IMR-90 (cell line): ENCODE measurements around the gene BRIP1. TPM values are rescaled to one million over a fixed set of nuclear protein-coding genes. Genes with fewer than 3 reads are reported as not detected.

Experiments
- ATAC-seq: fragments of 200-7000 bp; cut with Tn5 transposase; 2 replicates; pipeline ENCODE4 v1.9.1; 2020; ENCODE audit warnings: low read depth, mild to moderate bottlenecking, moderate library complexity
- BruUV-seq: library from RNA; stranded (reverse); fragments of 400-500 nt; replicated peaks from 2 replicates; lab custom pipeline; 2021; lab: Mats Ljungman, UMichigan
- CTCF ChIA-PET: fragments of 300-600 bp; formaldehyde crosslinking; extraction: SDS; loops from one replicate; lab custom pipeline; 2021; ENCODE audit warnings: antibody characterized with exemption; lab: Yijun Ruan, JAX
- POLR2A ChIA-PET: fragments of 300-600 bp; sonication (Branson Sonifier 250); formaldehyde crosslinking; loops from one replicate; lab custom pipeline; 2022; ENCODE audit warnings: antibody characterized with exemption; ENCODE audit not compliant: unreplicated experiment; lab: Charles Lee
- DNase-seq: peaks from one replicate; pipeline ENCODE4 v3.0.0; 2013
- H2AFZ ChIP-seq: replicated peaks from 2 replicates; pipeline ENCODE3; 2013; ENCODE audit warnings: low read length, mild to moderate bottlenecking; ENCODE audit not compliant: poor library complexity
- H2AK5ac ChIP-seq: 2 replicates; pipeline ENCODE4 v1.6.1; 2013; ENCODE audit warnings: low read depth, low read length, inconsistent platforms
- H2AK9ac ChIP-seq: replicated peaks from 2 replicates; pipeline ENCODE3; 2013; ENCODE audit warnings: mild to moderate bottlenecking, low read depth, low read length, moderate library complexity; ENCODE audit not compliant: poor library complexity
- H2BK120ac ChIP-seq: 2 replicates; pipeline ENCODE4 v1.6.1; 2013; ENCODE audit warnings: low read depth, low read length, inconsistent platforms
- H2BK15ac ChIP-seq: 3 replicates; pipeline ENCODE4 v1.6.1; 2013; ENCODE audit warnings: low read depth, low read length, inconsistent platforms
- H2BK20ac ChIP-seq: 2 replicates; pipeline ENCODE4 v1.6.1; 2013; ENCODE audit warnings: low read depth, mild to moderate bottlenecking, inconsistent platforms, low read length, moderate library complexity
- H2BK5ac ChIP-seq: 2 replicates; pipeline ENCODE4 v1.6.1; 2013; ENCODE audit warnings: mild to moderate bottlenecking, low read depth, low read length, inconsistent platforms; ENCODE audit not compliant: poor library complexity, severe bottlenecking
- H3K14ac ChIP-seq: replicated peaks from 2 replicates; pipeline ENCODE4 v1.6.1; 2013; ENCODE audit warnings: low read depth, low read length, inconsistent platforms
- H3K18ac ChIP-seq: 2 replicates; pipeline ENCODE4 v1.6.1; 2013; ENCODE audit warnings: low read depth, low read length, control low read depth
- H3K23ac ChIP-seq: 2 replicates; pipeline ENCODE4 v1.6.1; 2013; ENCODE audit warnings: low read depth, low read length, inconsistent platforms
- H3K27ac ChIP-seq: 2 replicates; pipeline ENCODE4 v1.5.1; 2013; ENCODE audit warnings: mild to moderate bottlenecking, control low read depth, low read length; ENCODE audit not compliant: insufficient read depth
- H3K27me3 ChIP-seq: 2 replicates; pipeline ENCODE4 v1.6.1; 2013; ENCODE audit warnings: low read length; ENCODE audit not compliant: control insufficient read depth, insufficient read depth
- H3K36me3 ChIP-seq: 2 replicates; pipeline ENCODE4 v1.6.1; 2013; ENCODE audit warnings: low read length, mixed read lengths; ENCODE audit not compliant: control insufficient read depth, insufficient read depth
- H3K4ac ChIP-seq: 2 replicates; pipeline ENCODE4 v1.6.1; 2013; ENCODE audit warnings: low read depth, low read length, inconsistent platforms
- H3K4me1 ChIP-seq: 2 replicates; pipeline ENCODE4 v1.6.1; 2013; ENCODE audit warnings: low read length, mixed read lengths; ENCODE audit not compliant: control insufficient read depth, insufficient read depth
- H3K4me2 ChIP-seq: 2 replicates; pipeline ENCODE4 v1.6.1; 2013; ENCODE audit warnings: low read depth, mild to moderate bottlenecking, control low read depth, low read length, moderate library complexity
- H3K4me3 ChIP-seq: 2 replicates; pipeline ENCODE4 v1.5.1; 2013; ENCODE audit warnings: low read depth, mild to moderate bottlenecking, control low read depth, low read length, moderate library complexity; ENCODE audit not compliant: insufficient read depth
- H3K56ac ChIP-seq: 2 replicates; pipeline ENCODE4 v1.6.1; 2013; ENCODE audit warnings: low read length, inconsistent platforms; ENCODE audit not compliant: insufficient read depth; ENCODE audit errors: extremely low read depth
- H3K79me1 ChIP-seq, 2 experiments: 2 replicates each; pipeline ENCODE4 v1.6.1; 2013; ENCODE audit warnings: low read length in 2 of 2, inconsistent platforms in 1 of 2, low read depth in 1 of 2
- H3K9ac ChIP-seq: 2 replicates; pipeline ENCODE4 v1.6.1; 2013; ENCODE audit warnings: low read depth, low read length, control low read depth
- H3K9me1 ChIP-seq: 2 replicates; pipeline ENCODE4 v1.6.1; 2013; ENCODE audit warnings: low read length, inconsistent platforms; ENCODE audit not compliant: insufficient read depth
- H3K9me3 ChIP-seq: 2 replicates; pipeline ENCODE4 v1.6.1; 2013; ENCODE audit warnings: low read length; ENCODE audit not compliant: control insufficient read depth, insufficient read depth
- H4K20me1 ChIP-seq: 2 replicates; pipeline ENCODE4 v1.6.1; 2013; ENCODE audit warnings: low read length, inconsistent platforms; ENCODE audit not compliant: insufficient read depth
- H4K5ac ChIP-seq: 2 replicates; pipeline ENCODE4 v1.6.1; 2013; ENCODE audit warnings: mild to moderate bottlenecking, low read depth, low read length, control low read depth
- H4K8ac ChIP-seq, 2 experiments: 2 replicates each; pipeline ENCODE4 v1.6.1; 2013; ENCODE audit warnings: low read depth in 2 of 2, low read length in 2 of 2, control low read depth in 1 of 2, inconsistent platforms in 1 of 2
- H4K91ac ChIP-seq: 2 replicates; pipeline ENCODE4 v1.6.1; 2013; ENCODE audit warnings: low read depth, low read length, inconsistent platforms; ENCODE audit not compliant: insufficient read depth
- CHD1 ChIP-seq: IDR thresholded peaks from 2 replicates; pipeline ENCODE4 v1.6.1; 2012; ENCODE audit warnings: low read depth, low read length, improper control_type of control experiment
- CTCF ChIP-seq: conservative IDR thresholded peaks from 2 replicates; pipeline ENCODE4 v1.5.1; 2012; ENCODE audit warnings: mild to moderate bottlenecking, low read depth, low read length, improper control_type of control experiment
- ELK1 ChIP-seq: fragments of 150-350 bp; IDR thresholded peaks from 2 replicates; pipeline ENCODE4 v1.6.1; 2016; ENCODE audit warnings: low read depth, mild to moderate bottlenecking, low read length, moderate library complexity, borderline replicate concordance
- RAD21 ChIP-seq: IDR thresholded peaks from 2 replicates; pipeline ENCODE4 v1.6.1; 2012; ENCODE audit warnings: low read length, improper control_type of control experiment
- WGBS, 2 experiments: methylation state at CpG; one replicate each; pipeline versions ENCODE4 v1.1.5 to v1.1.7; 2013; ENCODE audit warnings: missing lambda C conversion rate in 2 of 2; ENCODE audit not compliant: insufficient read length in 1 of 2; ENCODE audit errors: extremely low coverage in 2 of 2; 5-methylcytosine and 5-hydroxymethylcytosine counted together
- dilution Hi-C: fragments of 300-500 bp; cut with HindIII; formaldehyde crosslinking; loops from one replicate; pipeline ENCODE4 v1.14.3; 2018; ENCODE audit warnings: low sequenced_read_pairs; ENCODE audit not compliant: unreplicated experiment
- in situ Hi-C: fragments of 300-500 bp; cut with MboI; formaldehyde crosslinking; loops from 3 replicates; pipeline ENCODE4 v1.14.3; 2019; ENCODE audit warnings: low sequenced_read_pairs, inconsistent platforms, mixed read lengths
- intact Hi-C: fragments of 100-400 bp; cut with micrococcal nuclease; formaldehyde crosslinking; loops from 2 replicates; pipeline ENCODE4 v1.10.0; 2022
- polyA plus RNA-seq, 3 experiments: library from polyadenylated mRNA; depleted of rRNA; stranded (reverse); fragments of >200 nt; gene quantifications; 2 replicates each; pipeline ENCODE4 v1.2.3, GENCODE V29; 2012; ENCODE audit warnings: low replicate concordance in 1 of 3
- total RNA-seq: library from RNA; depleted of rRNA; stranded (reverse); fragments of >200 nt; gene quantifications from 2 replicates; pipeline ENCODE4 v1.2.3, GENCODE V29; 2012

Gene BRIP1
- total and polyA plus RNA-seq, 2 of the 4 experiments (the other 2 are of a cell fraction) = 6.1 to 19.7 TPM

- BruUV-seq = no TSS peak
- Histone ChIP-seq H4K8ac (no peak overlapping the region), H2AK9ac (no peak overlapping the region), H3K9me1 (no peaks in the 10 kb centered on the region), H3K4me2 (no peak overlapping the region), H2AK5ac (no peak overlapping the region), H4K20me1 (no peaks in the 10 kb centered on the region), H3K79me1 (peaks cover 0 to 4% of the 10 kb centered on the region in 2 experiments; a peak in 1 of 4 replicates), H2BK20ac (no peak overlapping the region), H3K4me1 (no peaks in the 10 kb centered on the region), H3K18ac (no peak overlapping the region), H3K23ac (no peak overlapping the region), H3K56ac (no peak overlapping the region), H2BK15ac (no peak overlapping the region), H4K91ac (no peak overlapping the region), H3K14ac (no peak overlapping the region), H2BK5ac (no peak overlapping the region), H3K9ac (no peak overlapping the region), H3K36me3 (peaks cover 6% of the 10 kb centered on the region; the same call in 1 of the 2 replicates), H2BK120ac (no peak overlapping the region), H3K27me3 (no peaks in the 10 kb centered on the region), H4K5ac (no peak overlapping the region), H3K27ac (no peak overlapping the region), H3K4me3 (no peak overlapping the region), H3K9me3 (peaks cover 2% of the 10 kb centered on the region; the same call in 1 of the 2 replicates), H2AFZ (no peak overlapping the region), H3K4ac (no peak overlapping the region)
- TF ChIP-seq CTCF (no peak), RAD21 (no peak), CHD1 (no peak), ELK1 (no peak)
- DNase-seq (no peak), ATAC-seq (no peak)
- in situ Hi-C loops (no loop called here), dilution Hi-C loops (no loop called here), intact Hi-C loops (no loop called here)
- CTCF ChIA-PET = no interaction called here
- POLR2A ChIA-PET = no interaction called here
- 100% methylated on average over 1 of the region's 6 CpGs; no CpG with 5 or more reads in 1 of the 2 experiments for WGBS, 2 experiments
These were observed 119.6 kb downstream of the BRIP1 start for GRCh38 chr17:61743766-61744165.
